Loucy (cell line): ENCODE measurements around the gene TPCN2.

Source experiments
- H2AFZ ChIP-seq: fragments of 200-600 bp; sonication (generic); 2 replicates; pipeline ENCODE4 v1.6.0; 2016; ENCODE audit warnings: antibody characterized with exemption, mild to moderate bottlenecking, low read length, moderate library complexity
- H3F3A ChIP-seq: fragments of 200-600 bp; 2 replicates; pipeline ENCODE4 v1.6.0; 2016; ENCODE audit warnings: antibody characterized with exemption, low read depth, mild to moderate bottlenecking
- H3K27me3 ChIP-seq: fragments of 200-600 bp; sonication (generic); 2 replicates; pipeline ENCODE4 v1.6.1; 2014; ENCODE audit warnings: low read length, mild to moderate bottlenecking; ENCODE audit not compliant: insufficient read depth, poor library complexity, severe bottlenecking
- H3K36me3 ChIP-seq: fragments of 200-600 bp; sonication (generic); 2 replicates; pipeline ENCODE4 v1.6.1; 2016; ENCODE audit warnings: low read length; ENCODE audit not compliant: insufficient read depth
- H3K4me1 ChIP-seq: fragments of 200-600 bp; sonication (generic); 2 replicates; pipeline ENCODE4 v1.5.1; 2014; ENCODE audit warnings: low read length, mild to moderate bottlenecking; ENCODE audit not compliant: insufficient read depth, poor library complexity, severe bottlenecking
- H3K4me2 ChIP-seq: fragments of 200-600 bp; sonication (generic); 2 replicates; pipeline ENCODE4 v1.6.0; 2014; ENCODE audit warnings: antibody characterized with exemption, low read length, low read depth, mild to moderate bottlenecking; ENCODE audit not compliant: poor library complexity, severe bottlenecking
- H3K4me3 ChIP-seq: fragments of 200-600 bp; sonication (generic); 2 replicates; pipeline ENCODE4 v1.5.1; 2014; ENCODE audit warnings: low read length, mild to moderate bottlenecking, mixed read lengths; ENCODE audit not compliant: poor library complexity, severe bottlenecking
- H3K79me2 ChIP-seq: fragments of 200-600 bp; sonication (generic); 2 replicates; pipeline ENCODE4 v1.6.1; 2014; ENCODE audit warnings: low read length; ENCODE audit not compliant: insufficient read depth
- H3K9ac ChIP-seq: fragments of 200-600 bp; sonication (generic); 2 replicates; pipeline ENCODE4 v1.6.0; 2014; ENCODE audit warnings: mild to moderate bottlenecking, low read depth, low read length, moderate library complexity; ENCODE audit not compliant: poor library complexity, severe bottlenecking
- H3K9me2 ChIP-seq: fragments of 200-600 bp; sonication (generic); replicated peaks from 2 replicates; pipeline ENCODE4 v1.6.1; 2016; ENCODE audit warnings: low read depth, low read length, mixed read lengths
- H3K9me3 ChIP-seq: fragments of 200-600 bp; sonication (generic); 2 replicates; pipeline ENCODE4 v1.6.1; 2014; ENCODE audit warnings: mild to moderate bottlenecking, antibody characterized with exemption, low read length, low read depth; ENCODE audit not compliant: insufficient read depth
- H4K20me1 ChIP-seq: fragments of 200-600 bp; sonication (generic); 2 replicates; pipeline ENCODE4 v1.6.0; 2014; ENCODE audit warnings: antibody characterized with exemption, low read length, mild to moderate bottlenecking; ENCODE audit not compliant: insufficient read depth, poor library complexity, severe bottlenecking
- CTCF ChIP-seq: fragments of 200-600 bp; sonication (generic); conservative IDR thresholded peaks from 2 replicates; pipeline ENCODE4 v1.5.1; 2014; ENCODE audit warnings: mild to moderate bottlenecking, antibody characterized with exemption, low read length
- EZH2phosphoT487 ChIP-seq: fragments of 200-600 bp; IDR thresholded peaks from 2 replicates; pipeline ENCODE4 v1.6.1; 2018; ENCODE audit warnings: antibody characterized with exemption, mild to moderate bottlenecking, moderate library complexity, borderline replicate concordance

Gene TPCN2

GRCh38 chr11:69002110-69002569, 46.6 kb upstream of the TPCN2 start:
- H3K27me3 ChIP-seq = no peaks in the 10 kb centered on the region
- H2AFZ ChIP-seq = no peak overlapping the region
- H3K4me2 ChIP-seq = no peak overlapping the region
- TF ChIP-seq CTCF (no peak), EZH2phosphoT487 (no peak)
- H3K9me2 ChIP-seq = no peaks in the 10 kb centered on the region
- H3K4me3 ChIP-seq = no peak overlapping the region
- no peaks in the 10 kb centered on the region for H3F3A ChIP-seq
- H4K20me1 ChIP-seq = no peaks in the 10 kb centered on the region
- H3K9me3 ChIP-seq = no peaks in the 10 kb centered on the region
- no peaks in the 10 kb centered on the region for H3K79me2 ChIP-seq
- H3K36me3 ChIP-seq = no peaks in the 10 kb centered on the region
- no peaks in the 10 kb centered on the region for H3K4me1 ChIP-seq
- no peak overlapping the region for H3K9ac ChIP-seq

DNA sequence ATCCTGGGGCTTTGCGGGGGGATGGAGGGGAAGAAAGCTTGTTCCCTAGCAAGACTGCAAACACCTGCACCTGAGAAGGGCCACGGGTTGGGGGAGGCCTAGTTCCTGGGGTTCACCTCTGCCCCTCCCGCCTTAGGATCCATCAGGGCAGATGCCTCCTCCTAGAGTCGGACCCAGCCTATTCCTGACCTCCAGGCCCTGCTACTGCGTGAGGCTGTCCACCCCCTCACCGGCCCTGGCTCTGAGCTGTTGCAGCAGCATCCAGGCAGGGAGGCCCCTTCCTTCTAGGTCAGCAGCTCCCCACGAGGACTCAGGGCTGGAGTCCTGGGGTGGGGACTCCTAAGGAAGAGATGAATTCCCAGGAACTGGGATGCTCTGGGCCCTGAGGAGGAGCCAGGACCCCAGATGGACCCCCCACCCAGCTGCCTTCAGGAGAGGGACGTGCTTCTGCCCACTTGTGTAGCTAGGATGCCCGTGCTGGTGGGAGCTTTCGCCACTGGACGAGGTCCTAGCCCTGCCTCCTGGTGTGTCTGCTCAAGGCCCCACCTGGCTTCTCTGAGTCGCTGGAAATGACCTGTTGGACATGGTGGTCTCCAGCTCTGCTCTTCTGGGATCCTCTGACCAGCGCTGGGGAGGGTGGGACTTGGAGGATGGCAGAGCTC, 46.0 kb upstream of the TPCN2 start:
- Histone ChIP-seq H3K9me2 (no peaks in the 10 kb centered on the region), H3K79me2 (no peaks in the 10 kb centered on the region), H3K4me1 (no peaks in the 10 kb centered on the region), H2AFZ (no peak overlapping the region), H3F3A (no peaks in the 10 kb centered on the region), H3K36me3 (no peaks in the 10 kb centered on the region), H3K9ac (no peak overlapping the region), H3K4me3 (no peak overlapping the region), H4K20me1 (no peaks in the 10 kb centered on the region), H3K9me3 (no peaks in the 10 kb centered on the region), H3K4me2 (no peak overlapping the region), H3K27me3 (no peaks in the 10 kb centered on the region)
- TF ChIP-seq CTCF (no peak), EZH2phosphoT487 (no peak)

GRCh38 chr11:69003301-69003865, 45.3 kb upstream of the TPCN2 start:
- Histone ChIP-seq H3K36me3 (no peaks in the 10 kb centered on the region), H3K9me2 (no peaks in the 10 kb centered on the region), H3K4me1 (no peaks in the 10 kb centered on the region), H3K4me2 (no peak overlapping the region), H3F3A (no peaks in the 10 kb centered on the region), H3K9me3 (no peaks in the 10 kb centered on the region), H3K9ac (no peak overlapping the region), H3K27me3 (no peaks in the 10 kb centered on the region), H4K20me1 (no peaks in the 10 kb centered on the region), H2AFZ (no peak overlapping the region), H3K79me2 (no peaks in the 10 kb centered on the region), H3K4me3 (no peak overlapping the region)
- TF ChIP-seq CTCF (no peak), EZH2phosphoT487 (no peak)
